Midbrain (tissue), 1 donor: ENCODE results near the gene DHCR7.

Experiments
- DNase-seq: peaks from one replicate; lab custom pipeline; 2025; lab: John Stamatoyannopoulos, UW

Gene DHCR7

DNA sequence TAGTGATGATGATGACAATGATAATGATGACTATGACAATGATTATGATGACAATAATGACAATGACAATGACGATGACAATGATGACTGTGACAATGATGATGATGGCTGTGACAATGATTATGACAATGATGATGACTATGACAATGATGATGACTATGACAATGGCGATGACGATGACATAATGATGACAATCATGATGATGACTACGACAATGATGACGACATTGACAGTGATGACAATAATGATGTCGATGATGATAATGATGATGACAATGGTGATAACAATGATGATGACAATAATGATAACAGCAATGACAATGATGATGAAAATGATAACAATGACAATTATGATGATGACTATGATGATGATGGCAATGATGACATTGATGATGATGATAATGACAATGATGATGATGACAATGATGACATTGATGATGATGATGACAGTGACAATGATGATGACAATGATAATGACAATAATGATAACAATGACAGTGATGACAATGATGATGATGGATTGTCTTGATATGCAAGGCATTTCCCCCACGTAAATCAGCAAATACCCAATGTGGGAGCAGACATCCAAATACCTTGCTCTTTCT, 37.7 kb downstream of the DHCR7 start:
- DNase-seq: no peak

DNA sequence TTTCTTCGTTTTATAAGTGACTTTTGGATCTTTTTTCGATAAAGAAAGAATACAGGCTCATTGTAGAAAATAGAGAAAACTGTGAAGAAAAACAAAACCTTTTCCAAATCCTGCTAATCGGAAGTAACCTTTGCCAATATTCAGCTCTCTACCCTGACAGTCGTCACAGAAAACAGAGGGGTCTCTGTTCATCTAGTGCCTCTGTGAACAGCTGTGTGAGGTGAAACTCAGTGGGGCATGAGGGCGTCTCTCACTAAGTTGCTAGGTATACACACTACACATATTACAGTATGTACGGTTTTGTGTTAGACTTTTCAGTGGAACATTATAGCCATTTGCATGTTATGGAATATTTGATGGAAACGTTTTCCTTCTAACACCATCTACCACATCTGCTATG, 39.4 kb downstream of the DHCR7 start:
- no peak for DNase-seq

DNA sequence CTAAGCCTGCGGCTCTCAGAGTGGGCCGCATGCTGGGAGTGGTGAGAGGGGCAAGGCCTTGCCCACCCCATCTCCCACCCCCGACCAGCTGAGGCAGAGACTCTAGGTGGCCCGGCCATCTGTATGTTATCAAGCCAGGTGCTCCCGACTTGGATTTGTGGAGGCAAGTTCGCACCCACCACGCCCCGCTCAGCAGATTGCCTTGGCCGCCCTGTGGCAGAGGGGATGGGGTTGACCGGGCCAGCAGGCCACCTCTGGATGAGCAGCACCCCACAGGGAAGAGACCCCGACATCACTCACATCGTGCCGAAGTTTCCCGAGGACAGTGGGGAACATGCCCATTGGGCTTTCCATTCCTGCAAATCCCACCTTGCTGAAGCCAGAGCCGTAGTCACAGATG, 40.8 kb downstream of the DHCR7 start:
- DNase-seq: no peak

DNA sequence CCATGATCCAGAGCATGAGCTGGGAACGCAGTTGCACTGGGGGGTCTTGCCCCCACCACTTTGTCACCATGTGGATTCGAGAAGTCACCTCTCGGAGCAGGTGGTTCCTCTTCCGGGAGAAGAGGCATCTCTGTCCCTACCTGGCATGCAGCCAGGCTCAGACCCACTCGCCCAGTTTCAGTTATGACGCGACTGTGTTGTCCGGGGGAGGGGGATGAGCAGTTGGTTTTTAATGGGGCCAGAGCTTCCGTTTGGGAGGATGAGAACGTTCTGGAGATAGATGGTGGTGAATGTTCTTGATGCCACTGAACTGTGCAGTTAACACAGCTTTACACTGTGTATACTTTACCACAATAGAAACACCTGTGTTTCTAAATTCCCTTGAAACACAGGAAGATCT, 41.5 kb downstream of the DHCR7 start:
- no peak for DNase-seq

DNA sequence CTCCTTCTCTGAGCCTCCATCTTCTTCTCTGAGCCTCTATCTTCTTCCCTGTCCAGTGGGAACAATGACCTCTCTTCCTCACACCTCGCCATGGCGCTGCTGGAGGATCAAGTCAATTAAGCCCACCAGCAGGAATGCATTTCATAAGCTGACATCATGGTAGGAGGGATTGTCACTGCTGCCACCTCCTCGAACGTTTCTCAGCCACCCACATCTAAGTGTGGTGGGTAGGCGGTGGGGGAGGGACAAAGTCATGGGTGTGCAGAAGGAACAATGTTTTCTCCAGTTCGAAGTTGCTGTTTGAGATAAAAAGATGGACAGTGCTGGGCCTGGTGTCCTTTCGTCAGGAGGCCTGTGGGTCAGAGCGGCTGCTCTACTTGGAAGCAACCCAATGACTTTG, 44.0 kb downstream of the DHCR7 start:
- DNase-seq: no peak

DNA sequence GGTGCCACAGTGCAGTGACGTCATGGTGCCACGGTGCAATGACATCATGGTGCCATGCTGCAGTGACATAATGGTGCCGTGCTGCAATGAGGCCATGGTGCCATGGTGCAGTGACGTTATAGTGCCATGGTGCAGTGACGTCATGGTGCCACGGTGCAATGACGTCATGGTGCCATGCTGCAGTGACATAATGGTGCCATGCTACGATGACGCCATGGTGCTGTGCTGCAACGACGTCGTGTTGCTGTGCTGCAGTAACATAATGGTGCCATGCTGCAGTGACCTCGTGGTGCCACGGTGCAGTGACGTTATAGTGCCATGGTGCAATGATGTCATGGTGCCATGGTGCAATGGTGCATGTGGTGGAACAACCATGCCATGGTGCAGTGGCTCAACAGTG, 45.3 kb downstream of the DHCR7 start:
- DNase-seq: no peak

DNA sequence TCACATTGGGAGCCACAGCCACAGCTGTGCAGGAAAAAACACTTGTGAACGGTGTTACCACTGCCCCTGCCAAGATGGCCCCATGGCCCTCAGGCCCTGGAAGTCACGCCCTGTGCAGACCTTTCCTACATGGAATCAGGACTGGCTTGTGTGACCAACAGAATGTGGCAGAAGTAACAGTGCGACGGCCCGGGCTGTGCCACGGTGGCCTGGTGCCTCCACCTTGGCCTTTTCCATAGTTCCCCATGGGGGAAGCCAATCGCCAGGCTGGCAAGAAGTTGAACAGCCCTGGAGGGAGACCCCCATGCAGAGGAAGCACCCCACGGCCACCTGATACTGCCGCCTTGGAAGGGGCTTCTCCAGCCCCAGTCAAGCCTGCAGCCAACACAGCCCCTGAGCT, 48.0 kb downstream of the DHCR7 start:
- no peak for DNase-seq

DNA sequence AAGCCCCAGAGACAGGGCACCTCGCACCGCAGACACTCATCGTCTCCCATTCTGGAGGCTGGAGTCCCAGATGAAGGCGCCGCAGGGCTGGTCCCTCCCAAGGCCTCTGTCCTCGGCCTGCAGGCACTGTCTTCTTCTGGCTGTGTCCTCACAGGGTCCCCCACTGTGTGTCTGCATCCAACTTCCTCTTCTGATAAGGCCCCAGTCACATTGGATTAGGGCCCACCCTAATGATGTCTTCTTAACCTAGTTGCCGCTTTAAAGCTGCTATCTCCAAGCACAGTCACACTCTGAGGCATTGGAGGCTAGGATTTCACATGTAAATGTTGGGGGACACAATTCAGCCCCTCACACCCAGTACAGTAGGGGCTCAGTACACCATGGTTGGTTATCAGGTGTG, 48.9 kb downstream of the DHCR7 start:
- no peak for DNase-seq

DNA sequence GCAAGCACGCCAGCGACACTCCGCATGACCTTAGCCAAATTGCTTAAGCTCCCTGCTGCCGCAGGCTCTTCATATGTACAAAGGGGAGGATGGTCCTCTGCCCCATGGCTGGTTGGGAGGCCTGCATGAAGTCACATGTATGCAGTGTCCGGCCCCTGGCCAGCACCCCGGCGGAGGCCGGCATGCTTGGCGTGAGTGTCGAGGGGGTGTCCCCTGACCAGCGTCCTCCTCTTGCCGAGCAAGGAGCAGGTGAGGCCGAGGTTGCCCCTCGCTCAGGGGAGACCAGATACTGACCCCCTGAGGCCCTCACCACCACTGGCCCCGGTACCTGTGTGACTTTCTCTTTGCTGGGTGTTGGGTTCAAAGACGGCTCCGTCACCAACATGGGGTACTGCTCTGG, 50.2 kb downstream of the DHCR7 start:
- DNase-seq: no peak

DNA sequence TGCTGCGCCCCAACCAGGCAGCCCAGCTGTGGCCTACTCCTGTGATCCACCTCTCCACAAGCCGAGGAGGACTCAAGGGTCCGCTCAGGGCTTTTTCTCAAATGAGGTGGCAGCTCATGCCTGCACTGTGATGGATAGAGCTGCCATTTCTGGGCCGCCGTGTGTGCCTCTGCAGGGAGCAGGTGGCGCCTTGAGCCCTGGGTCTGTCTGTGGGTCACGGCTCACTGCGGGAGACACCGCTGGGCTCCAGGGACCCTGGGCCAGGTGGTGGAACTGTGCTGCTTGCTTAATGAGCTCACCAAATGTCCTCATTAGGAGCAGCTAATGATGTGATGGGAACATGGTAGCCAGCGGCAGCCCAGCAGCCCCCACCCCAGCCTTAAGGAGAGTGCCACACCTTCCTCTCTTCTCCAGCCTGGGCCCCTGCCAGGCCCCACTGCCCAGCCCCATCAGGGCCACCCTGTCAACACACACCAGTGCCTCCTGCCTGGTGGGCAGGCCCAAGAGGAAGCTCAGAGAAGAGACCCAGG, 50.8 kb downstream of the DHCR7 start:
- no peak for DNase-seq

DNA sequence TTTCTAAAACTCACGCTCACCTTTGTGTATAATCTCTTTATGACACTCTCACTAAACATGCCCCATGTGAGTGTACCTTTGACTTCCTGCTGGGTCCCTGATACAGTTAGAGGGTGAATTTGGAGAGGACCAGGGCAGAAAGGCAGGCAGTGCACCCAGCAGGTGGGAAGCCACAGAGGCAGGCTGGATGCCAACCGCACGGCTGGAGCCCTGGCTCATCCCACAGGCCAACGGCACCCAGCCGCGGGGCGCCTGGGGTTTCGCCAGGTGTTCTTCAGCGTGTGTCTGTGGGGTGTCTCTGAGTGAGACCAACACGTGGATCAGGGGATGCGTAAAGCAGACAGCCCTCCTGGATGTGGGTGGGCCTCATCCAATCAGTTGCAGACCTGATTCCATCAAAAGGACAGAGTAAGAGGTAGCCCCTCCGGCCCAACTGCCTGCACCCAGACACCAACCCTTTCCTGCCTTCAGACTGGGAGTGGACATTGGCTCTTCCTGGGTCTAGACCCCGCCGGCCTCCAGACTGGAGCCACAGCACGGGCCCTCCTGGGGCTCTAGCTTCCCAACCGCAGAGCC, 51.6 kb downstream of the DHCR7 start:
- no peak for DNase-seq

DNA sequence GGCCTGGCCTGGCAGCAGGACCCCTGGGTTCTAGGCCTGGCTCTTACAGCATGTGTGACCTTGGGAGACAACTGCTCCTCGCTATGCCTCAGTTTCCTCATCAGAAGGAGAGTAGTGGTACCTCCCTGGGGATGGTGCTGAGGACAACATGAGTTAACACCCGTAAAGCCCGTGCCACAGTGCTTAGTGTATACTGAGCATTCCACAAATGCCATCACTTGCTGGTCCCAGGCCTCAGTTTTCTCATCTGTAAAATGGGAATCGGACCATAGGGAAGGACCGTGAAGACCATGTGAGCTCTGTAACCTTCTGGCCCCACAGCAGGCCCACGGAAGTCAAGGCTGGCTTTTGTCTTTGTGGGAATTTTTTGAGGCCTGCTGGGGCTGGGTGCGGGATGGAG, 52.4 kb downstream of the DHCR7 start:
- no peak for DNase-seq

DNA sequence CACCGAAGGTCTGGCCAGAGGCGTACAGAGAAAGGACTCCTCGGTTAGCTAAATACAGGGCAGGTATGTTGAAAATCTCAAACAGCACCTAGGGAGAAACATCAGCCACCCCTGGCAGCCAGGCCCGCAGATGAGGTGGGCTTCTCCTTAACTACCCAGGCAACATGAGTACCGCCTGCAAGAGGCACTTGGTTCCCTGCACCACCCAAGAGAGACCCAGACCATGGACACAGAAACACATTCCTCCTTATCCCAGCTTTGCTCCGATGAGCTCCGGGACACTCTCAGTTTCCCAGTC, 53.0 kb downstream of the DHCR7 start:
- no peak for DNase-seq

DNA sequence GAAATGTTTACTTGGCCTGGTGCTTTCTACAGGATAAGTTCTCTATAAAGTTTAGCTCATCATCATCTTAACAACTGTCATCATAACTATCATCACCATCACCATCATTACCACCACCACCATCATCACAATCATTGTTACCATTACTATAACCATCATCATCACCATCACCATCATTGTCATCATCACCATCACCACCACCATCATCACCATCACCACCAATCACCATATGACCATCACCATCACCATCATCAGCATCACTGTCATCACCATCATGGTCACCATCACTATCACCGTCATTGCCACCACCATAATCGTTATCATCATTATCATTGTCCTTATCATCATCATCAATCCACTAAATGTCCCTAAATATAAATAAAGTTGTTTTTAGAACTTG, 54.9 kb downstream of the DHCR7 start:
- no peak for DNase-seq

DNA sequence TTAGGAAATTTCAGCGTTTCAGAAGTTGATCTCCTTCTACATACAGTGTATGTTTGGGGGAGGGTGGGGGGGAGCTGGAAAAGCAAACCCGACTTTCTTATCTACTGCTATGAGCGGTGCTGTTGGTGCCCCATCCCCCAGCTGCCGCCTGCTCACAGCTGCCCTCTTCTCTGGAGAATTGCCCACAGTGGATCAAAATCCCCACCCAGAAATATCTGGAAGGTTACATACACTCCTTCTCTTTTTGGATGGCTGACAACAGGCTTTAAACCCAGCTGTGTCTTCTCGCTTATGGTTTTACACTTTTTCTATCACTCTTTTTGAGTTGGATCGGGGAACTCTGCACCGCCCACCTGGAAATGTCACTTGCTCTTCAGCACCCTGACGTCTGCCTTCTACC, 56.4 kb downstream of the DHCR7 start:
- no peak for DNase-seq

DNA sequence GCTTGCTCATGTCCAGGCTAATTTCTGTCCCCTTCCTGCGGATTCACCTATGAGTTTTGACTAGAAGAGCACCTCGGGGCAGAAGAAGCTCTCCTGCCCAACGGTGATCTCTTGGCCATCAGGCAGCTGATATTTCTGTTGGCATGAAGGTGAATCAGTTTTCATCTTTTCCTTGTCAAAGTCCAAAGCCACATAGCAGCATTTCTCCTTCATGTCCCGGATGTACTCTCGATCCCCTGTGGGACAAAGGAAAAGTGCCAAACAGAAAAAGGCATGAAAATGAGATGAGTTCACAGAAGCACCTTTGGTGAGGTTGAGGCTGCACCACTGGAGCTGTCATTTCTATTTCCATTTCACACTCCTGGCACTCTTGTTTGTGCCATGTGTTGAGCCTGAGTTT, 56.8 kb downstream of the DHCR7 start:
- DNase-seq: no peak

DNA sequence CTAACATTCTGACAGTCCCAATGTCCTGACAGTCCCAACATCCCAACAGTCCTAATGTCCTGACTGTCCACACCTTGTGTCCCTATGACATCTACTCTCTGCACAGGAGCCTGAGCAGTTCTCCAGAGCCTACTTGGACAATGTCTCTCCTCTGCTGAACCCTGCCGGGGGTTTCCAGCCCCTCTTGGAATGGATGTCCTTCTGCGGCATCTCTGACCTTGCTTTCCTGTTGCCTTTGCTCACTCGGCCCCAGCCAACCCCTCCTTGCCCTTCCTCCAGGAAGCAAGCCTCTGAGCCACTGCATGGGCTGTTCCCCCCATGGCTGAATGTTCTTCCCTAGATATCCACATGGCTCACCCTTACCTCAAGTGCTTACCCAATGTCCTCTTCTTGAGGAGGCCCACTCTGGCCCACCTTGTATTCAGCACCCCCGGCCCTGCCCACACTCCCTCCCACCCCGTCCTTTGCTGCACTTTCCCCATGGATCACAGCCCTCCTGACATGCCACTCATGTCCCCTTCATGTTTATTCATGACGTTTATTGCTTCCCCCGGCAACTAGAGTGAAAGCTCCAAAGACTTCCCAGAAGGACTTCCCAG, 59.5 kb downstream of the DHCR7 start:
- DNase-seq: no peak

DNA sequence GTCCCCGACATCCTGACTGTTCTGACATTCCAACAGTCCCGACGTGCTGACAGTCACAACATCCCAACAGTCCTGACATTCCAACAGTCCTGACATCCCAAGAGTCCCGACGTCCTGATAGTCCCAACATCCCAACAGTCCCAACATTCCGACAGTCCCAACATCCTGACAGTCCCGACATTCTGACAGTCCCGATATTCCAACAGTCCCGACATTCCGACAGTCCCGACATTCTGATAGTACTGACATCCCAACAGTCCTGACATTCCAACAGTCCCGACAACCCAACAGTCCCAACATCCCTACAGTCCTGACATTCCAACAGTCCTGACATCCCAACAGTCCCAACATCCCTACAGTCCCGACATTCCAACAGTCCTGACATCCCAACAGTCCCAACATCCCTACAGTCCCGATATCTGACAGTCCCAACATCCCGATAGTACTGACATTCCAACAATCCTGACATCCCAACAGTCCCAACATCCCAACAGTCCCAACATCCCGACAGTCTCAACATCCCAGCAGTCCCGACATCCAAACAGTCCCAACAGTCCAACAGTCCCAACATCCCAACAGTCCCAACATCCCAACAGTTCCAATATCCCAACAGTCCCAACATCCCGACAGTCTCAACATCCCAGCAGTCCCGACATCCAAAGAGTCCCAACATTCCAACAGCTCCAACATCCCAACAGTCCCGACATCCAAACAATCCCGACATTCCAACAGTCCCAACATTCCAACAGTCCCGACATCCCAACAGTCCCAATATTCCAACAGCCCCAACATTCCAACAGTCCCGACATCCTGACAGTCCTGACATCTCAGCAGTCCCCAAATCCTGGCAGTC, 60.2 kb downstream of the DHCR7 start:
- DNase-seq: no peak

DNA sequence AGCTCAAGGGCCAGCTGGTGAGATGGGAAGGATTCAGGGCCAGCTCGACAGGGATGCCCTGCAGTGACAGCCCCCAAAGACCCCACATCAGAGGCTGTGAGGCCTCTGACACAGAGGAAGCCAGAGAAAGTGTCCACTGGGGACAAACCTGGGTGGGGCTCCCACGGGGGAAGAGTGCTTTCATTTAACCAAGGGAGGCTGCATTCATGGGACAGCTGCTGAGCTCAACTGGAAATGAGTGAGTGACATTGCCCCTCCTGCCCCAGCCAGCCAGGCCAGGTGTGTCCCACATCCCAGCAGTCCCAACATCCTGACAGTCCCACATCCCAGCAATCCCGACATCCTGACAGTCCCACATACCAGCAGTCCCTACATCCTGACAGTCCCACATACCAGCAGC, 61.0 kb downstream of the DHCR7 start:
- no peak for DNase-seq

DNA sequence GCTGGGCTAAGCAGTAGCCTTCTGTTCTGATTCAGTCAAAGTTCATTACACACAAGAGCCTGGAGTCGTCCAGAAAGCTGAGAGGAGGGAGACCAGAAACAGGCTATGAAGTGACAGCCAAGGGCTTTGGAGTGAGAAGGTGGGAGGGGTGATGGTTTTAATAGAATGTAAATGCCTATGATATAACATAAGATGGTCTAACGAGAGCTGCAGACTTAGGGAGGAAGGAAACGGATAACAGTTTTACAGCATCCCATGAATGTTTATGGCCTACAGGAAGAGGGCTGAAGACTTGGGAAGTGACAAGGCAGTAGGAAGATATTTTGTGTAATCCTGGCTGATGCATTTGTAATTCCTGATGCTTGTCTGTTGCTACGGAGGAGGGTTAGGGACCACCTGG, 62.0 kb downstream of the DHCR7 start:
- no peak for DNase-seq

DNA sequence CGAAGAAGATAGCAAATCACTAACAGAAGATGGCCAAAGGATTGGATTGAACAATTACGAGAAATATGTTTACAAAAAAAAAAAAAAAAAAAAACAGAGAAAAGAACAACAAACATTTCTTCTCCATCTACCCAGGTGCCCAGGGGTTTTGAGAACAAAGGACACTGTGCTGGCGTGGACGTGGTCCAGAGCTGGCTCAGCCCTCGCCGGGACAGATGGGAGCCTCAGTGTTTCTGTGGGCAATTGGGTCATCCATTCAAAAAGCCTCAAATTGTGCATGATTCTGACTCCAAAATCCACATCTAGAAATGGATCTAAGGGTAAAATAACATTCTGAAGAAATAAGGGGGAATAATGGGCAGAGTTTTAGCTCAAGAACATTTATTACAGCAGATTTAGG, 63.1 kb downstream of the DHCR7 start:
- peak; percentile 16 for DNase-seq

DNA sequence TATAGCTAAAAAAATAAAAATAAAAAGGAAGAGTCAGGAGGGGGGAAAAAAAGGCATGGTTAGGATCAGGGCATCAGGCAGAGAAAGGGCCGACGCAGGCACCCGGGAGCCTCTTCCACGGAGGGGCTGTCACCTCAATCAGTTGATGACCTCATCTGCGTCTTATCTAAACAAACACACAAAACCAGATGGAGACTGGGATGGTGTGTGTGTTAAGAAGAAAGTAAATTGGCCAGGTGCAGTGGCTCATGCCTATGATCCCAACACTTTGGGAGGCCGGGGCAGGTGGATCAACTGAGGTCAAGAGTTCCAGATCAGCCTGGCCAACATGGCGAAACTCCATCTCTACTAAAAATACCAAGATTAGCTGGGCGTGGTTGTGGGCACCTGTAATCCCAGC, 63.6 kb downstream of the DHCR7 start:
- no peak for DNase-seq
